HCT116 (cell line): ENCODE data around the gene ORAI1. TPM values are rescaled to one million over a fixed set of nuclear protein-coding genes. Genes with fewer than 3 reads are reported as not detected.

Source experiments
- ATAC-seq: fragments of 200-7000 bp; cut with Tn5 transposase; 2 replicates; pipeline ENCODE4 v1.9.1; 2020; ENCODE audit warnings: mild to moderate bottlenecking, moderate library complexity
- BruUV-seq: library from RNA; stranded (reverse); fragments of 400-500 nt; replicated peaks from 2 replicates; lab custom pipeline; 2021; lab: Mats Ljungman, UMichigan
- CTCF ChIA-PET: fragments of 300-600 bp; sonication (Branson Sonifier 250); formaldehyde crosslinking; loops from one replicate; lab custom pipeline; 2021; ENCODE audit warnings: antibody characterized with exemption; lab: Charles Lee
- POLR2A ChIA-PET: fragments of 300-600, 350-600 bp; sonication (Branson Sonifier 250); formaldehyde crosslinking; loops from one replicate; lab custom pipeline; 2021; ENCODE audit warnings: antibody characterized with exemption; lab: Charles Lee
- RAD21 ChIA-PET, 2 experiments: fragments of 300-600 bp; sonication (Branson Sonifier 250); formaldehyde crosslinking; loops; one replicate each; lab custom pipeline; 2023; ENCODE audit warnings: low total read pairs in 2 of 2; ENCODE audit not compliant: uncharacterized antibody in 2 of 2, unreplicated experiment in 2 of 2, low non-redundant PET in 1 of 2; lab: Charles Lee
- DNase-seq: peaks from one replicate; pipeline ENCODE4 v3.0.0-alpha.2; 2010; ENCODE audit warnings: low read depth, low spot score
- H2AFZ ChIP-seq: fragments of 200-600 bp; shearing (Covaris generic), sonication (generic); 2 replicates; pipeline ENCODE4 v1.6.1; 2017; ENCODE audit warnings: low read depth, mixed run types, mixed read lengths, antibody characterized with exemption, low read length; ENCODE audit not compliant: poor library complexity, severe bottlenecking
- H3K27ac ChIP-seq: 2 replicates; pipeline ENCODE4 v1.5.1; 2012; ENCODE audit warnings: low read depth, low read length
- H3K27me3 ChIP-seq: fragments of 200-600 bp; sonication (generic); 2 replicates; pipeline ENCODE4 v1.6.1; 2016; ENCODE audit warnings: mixed run types, low read length, mixed read lengths; ENCODE audit not compliant: insufficient read depth
- H3K36me3 ChIP-seq, 2 experiments: fragments of 200-500 bp in 1 of 2; fragments of 200-600 bp in 1 of 2; sonication (Bioruptor generic) in 1 of 2; sonication (generic) in 1 of 2; 2 replicates each; pipeline versions ENCODE4 v1.5.1 to v1.6.1; 2014 to 2016; ENCODE audit warnings: low read length in 2 of 2, inconsistent platforms in 1 of 2, mixed read lengths in 1 of 2, mixed run types in 1 of 2; ENCODE audit not compliant: insufficient read depth in 2 of 2, control insufficient read depth in 1 of 2
- H3K4me1 ChIP-seq, 2 experiments: fragments of 200-600 bp in 1 of 2; sonication (generic) in 1 of 2; 2 replicates each; pipeline versions ENCODE4 v1.5.1 to v1.6.1; 2012 to 2017; ENCODE audit warnings: low read length in 2 of 2, inconsistent platforms in 1 of 2, mild to moderate bottlenecking in 1 of 2, mixed read lengths in 1 of 2, mixed run types in 1 of 2, moderate library complexity in 1 of 2; ENCODE audit not compliant: insufficient read depth in 2 of 2, control insufficient read depth in 1 of 2
- H3K4me2 ChIP-seq: fragments of 200-600 bp; sonication (generic); 2 replicates; pipeline ENCODE4 v1.6.1; 2017; ENCODE audit warnings: mixed run types, low read length, mixed read lengths
- H3K4me3 ChIP-seq, 2 experiments: fragments of 200-600 bp in 1 of 2; sonication (generic) in 1 of 2; replicated peaks in 1 of 2; 2 replicates each; pipeline ENCODE4 v1.5.1; 2011 to 2016; ENCODE audit warnings: low read length in 2 of 2, control low read depth in 1 of 2, low read depth in 1 of 2, mild to moderate bottlenecking in 1 of 2, mixed read lengths in 1 of 2, mixed run types in 1 of 2
- H3K79me2 ChIP-seq: fragments of 200-600 bp; sonication (generic); 2 replicates; pipeline ENCODE4 v1.6.1; 2017; ENCODE audit warnings: mild to moderate bottlenecking, mixed run types, low read length, moderate library complexity, mixed read lengths; ENCODE audit not compliant: insufficient read depth
- H3K9ac ChIP-seq: fragments of 200-600 bp; sonication (generic); 2 replicates; pipeline ENCODE4 v1.6.1; 2016; ENCODE audit warnings: low read length, mixed read lengths
- H3K9me2 ChIP-seq: fragments of 200-600 bp; sonication (generic), shearing (Covaris generic); 2 replicates; pipeline ENCODE4 v1.6.1; 2017; ENCODE audit warnings: mixed run types, mild to moderate bottlenecking, moderate library complexity; ENCODE audit not compliant: insufficient read depth
- H3K9me3 ChIP-seq, 2 experiments: fragments of 200-500 bp in 1 of 2; fragments of 200-600 bp in 1 of 2; sonication (Bioruptor generic) in 1 of 2; sonication (generic) in 1 of 2; 2 replicates each; pipeline ENCODE4 v1.6.1; 2014 to 2017; ENCODE audit warnings: low read length in 2 of 2, mixed read lengths in 2 of 2, inconsistent platforms in 1 of 2, low read depth in 1 of 2, mild to moderate bottlenecking in 1 of 2, mixed run types in 1 of 2, moderate library complexity in 1 of 2; ENCODE audit not compliant: control insufficient read depth in 1 of 2, insufficient read depth in 1 of 2
- H4K20me1 ChIP-seq: fragments of 200-600 bp; sonication (generic), shearing (Covaris generic); 2 replicates; pipeline ENCODE4 v1.6.1; 2017; ENCODE audit warnings: mixed run types, mild to moderate bottlenecking, moderate library complexity; ENCODE audit not compliant: insufficient read depth
- ELF1 ChIP-seq: IDR thresholded peaks from 2 replicates; pipeline ENCODE4 v1.6.1; 2012; ENCODE audit warnings: low read depth, borderline replicate concordance
- FOSL1 ChIP-seq: IDR thresholded peaks from 2 replicates; pipeline ENCODE4 v1.6.1; 2012; ENCODE audit warnings: low read depth
- JUND ChIP-seq: IDR thresholded peaks from 2 replicates; pipeline ENCODE4 v1.6.1; 2012
- POLR2A ChIP-seq: IDR thresholded peaks from 2 replicates; pipeline ENCODE4 v1.7.0; 2011; ENCODE audit warnings: borderline replicate concordance; ENCODE audit not compliant: insufficient read depth, insufficient read length; ENCODE audit errors: extremely low read depth
- POLR2AphosphoS5 ChIP-seq: IDR thresholded peaks from 2 replicates; pipeline ENCODE4 v1.6.1; 2011; ENCODE audit warnings: mild to moderate bottlenecking, low read depth, low read length, moderate library complexity
- RAD21 ChIP-seq: IDR thresholded peaks from 2 replicates; pipeline ENCODE4 v1.6.1; 2012; ENCODE audit warnings: low read depth, mild to moderate bottlenecking
- SRF ChIP-seq: IDR thresholded peaks from 2 replicates; pipeline ENCODE4 v1.6.1; 2012; ENCODE audit warnings: low read depth
- TCF7L2 ChIP-seq: IDR thresholded peaks from 2 replicates; pipeline ENCODE4 v1.7.0; 2011; ENCODE audit warnings: borderline replicate concordance, inconsistent platforms; ENCODE audit not compliant: insufficient read depth, insufficient read length; ENCODE audit errors: extremely low read depth
- YY1 ChIP-seq: IDR thresholded peaks from 2 replicates; pipeline ENCODE4 v1.6.1; 2011; ENCODE audit warnings: low read length, low read depth, moderate library complexity, mild to moderate bottlenecking; ENCODE audit not compliant: insufficient replicate concordance; ENCODE audit errors: extremely low read depth
- ZFX ChIP-seq: fragments of 450-650 bp; IDR thresholded peaks from 2 replicates; pipeline ENCODE4 v1.6.1; 2017
- ZNF274 ChIP-seq: fragments of 200-500 bp; sonication (Bioruptor generic); IDR thresholded peaks from 2 replicates; pipeline ENCODE4 v1.6.1; 2014; ENCODE audit warnings: mild to moderate bottlenecking, low read depth, low read length, inconsistent platforms
- intact Hi-C: fragments of 100-400 bp; cut with micrococcal nuclease; formaldehyde crosslinking; loops from 2 replicates; pipeline ENCODE4 v1.10.0; 2022
- total RNA-seq: library from RNA; stranded (reverse); gene quantifications from one replicate; pipeline ENCODE4 v1.2.1, GENCODE V29; 2021; ENCODE audit not compliant: unreplicated experiment
- TF ChIP-seq, protein P1 (sequence below): IDR thresholded peaks from 2 replicates; pipeline ENCODE4 v1.6.1; 2011; ENCODE audit warnings: mild to moderate bottlenecking, low read length, moderate library complexity; ENCODE audit not compliant: insufficient replicate concordance; ENCODE audit errors: extremely low read depth
- TF ChIP-seq, protein P2 (sequence below): IDR thresholded peaks from 2 replicates; pipeline ENCODE4 v1.6.1; 2012
- TF ChIP-seq, protein P3 (sequence below), 3 experiments: fragments of 200-600 bp in 1 of 3; sonication (generic) in 1 of 3; IDR thresholded peaks in 2 of 3; conservative IDR thresholded peaks in 1 of 3; 2 replicates each; pipeline ENCODE4 v1.5.1; 2012 to 2017; ENCODE audit warnings: low read depth in 2 of 3, low read length in 2 of 3, antibody characterized with exemption in 1 of 3, borderline replicate concordance in 1 of 3, control low read depth in 1 of 3, mild to moderate bottlenecking in 1 of 3, mixed read lengths in 1 of 3, mixed run types in 1 of 3, moderate library complexity in 1 of 3; ENCODE audit not compliant: insufficient read depth in 1 of 3
- TF ChIP-seq, protein P4 (sequence below): IDR thresholded peaks from 2 replicates; pipeline ENCODE4 v1.6.1; 2012

The ORAI1 gene
- total RNA-seq, 1 experiment from 2014 or later: 20.2 TPM

DNA sequence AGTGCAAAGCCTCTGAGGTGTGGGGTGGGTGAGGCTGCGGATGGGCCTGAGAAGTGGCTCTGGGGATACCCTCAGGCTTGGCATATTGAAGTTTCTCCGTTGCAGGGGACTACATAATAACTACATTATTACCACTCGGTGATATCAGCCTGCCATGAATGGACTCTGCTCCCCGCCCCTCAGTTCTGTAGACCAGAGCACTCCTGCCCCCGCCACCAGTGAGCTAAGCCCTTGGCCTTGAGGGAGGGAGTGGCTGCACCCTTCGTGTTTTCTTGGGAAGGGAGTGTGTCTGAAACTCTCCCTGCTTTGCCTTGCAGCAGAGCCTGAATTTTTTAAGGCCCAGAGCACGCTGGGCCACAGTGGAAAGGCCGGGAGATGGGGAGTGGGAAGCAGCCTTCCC lies 1.7 kb downstream of the ORAI1 start:
- H3K27me3 ChIP-seq: no peaks in the 10 kb centered on the region
- peak overlapping the region; percentile 95 for H3K9ac ChIP-seq
- ATAC-seq (no peak), DNase-seq (no peak)
- peak overlapping the region; percentile 86 to 87 for H3K4me3 ChIP-seq
- no peak for TF ChIP-seq POLR2AphosphoS5
- no peak for TF ChIP-seq SRF
- TF ChIP-seq, protein P1, sequence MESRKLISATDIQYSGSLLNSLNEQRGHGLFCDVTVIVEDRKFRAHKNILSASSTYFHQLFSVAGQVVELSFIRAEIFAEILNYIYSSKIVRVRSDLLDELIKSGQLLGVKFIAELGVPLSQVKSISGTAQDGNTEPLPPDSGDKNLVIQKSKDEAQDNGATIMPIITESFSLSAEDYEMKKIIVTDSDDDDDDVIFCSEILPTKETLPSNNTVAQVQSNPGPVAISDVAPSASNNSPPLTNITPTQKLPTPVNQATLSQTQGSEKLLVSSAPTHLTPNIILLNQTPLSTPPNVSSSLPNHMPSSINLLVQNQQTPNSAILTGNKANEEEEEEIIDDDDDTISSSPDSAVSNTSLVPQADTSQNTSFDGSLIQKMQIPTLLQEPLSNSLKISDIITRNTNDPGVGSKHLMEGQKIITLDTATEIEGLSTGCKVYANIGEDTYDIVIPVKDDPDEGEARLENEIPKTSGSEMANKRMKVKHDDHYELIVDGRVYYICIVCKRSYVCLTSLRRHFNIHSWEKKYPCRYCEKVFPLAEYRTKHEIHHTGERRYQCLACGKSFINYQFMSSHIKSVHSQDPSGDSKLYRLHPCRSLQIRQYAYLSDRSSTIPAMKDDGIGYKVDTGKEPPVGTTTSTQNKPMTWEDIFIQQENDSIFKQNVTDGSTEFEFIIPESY: no peak
- intact Hi-C loops: loop anchor here (5.0 kb wide), 2 partner anchors 34 to 126 kb away; no protein-coding TSS in a partner anchor
- BruUV-seq: no TSS peak
- peak overlapping the region; percentile 79 for H3K27ac ChIP-seq
- POLR2A ChIA-PET: interaction anchor here (1.3 kb wide), 1 partner anchor 9 kb away, joined by 3 read pairs; no protein-coding TSS in a partner anchor
- no peaks in the 10 kb centered on the region for H3K36me3 ChIP-seq
- H2AFZ ChIP-seq: no peak overlapping the region
- peaks cover 30 to 49% of the 10 kb centered on the region in 2 experiments for H3K4me1 ChIP-seq
- H3K9me3 ChIP-seq: no peaks in the 10 kb centered on the region
- RAD21 ChIA-PET: interaction anchor here in 1 of 2 experiments (0.6 to 2.4 kb wide), 2 partner anchors 76 to 89 kb away, joined by 3 to 10 read pairs; no protein-coding TSS in a partner anchor
- CTCF ChIA-PET: interaction anchor here (4.2 kb wide), 1 partner anchor 75 kb away, joined by 27 read pairs; no protein-coding TSS in a partner anchor
- H3K9me2 ChIP-seq: no peaks in the 10 kb centered on the region
- H3K4me2 ChIP-seq: peak overlapping the region; percentile 96
- H4K20me1 ChIP-seq: no peaks in the 10 kb centered on the region
- peaks cover 56% of the 10 kb centered on the region for H3K79me2 ChIP-seq

DNA sequence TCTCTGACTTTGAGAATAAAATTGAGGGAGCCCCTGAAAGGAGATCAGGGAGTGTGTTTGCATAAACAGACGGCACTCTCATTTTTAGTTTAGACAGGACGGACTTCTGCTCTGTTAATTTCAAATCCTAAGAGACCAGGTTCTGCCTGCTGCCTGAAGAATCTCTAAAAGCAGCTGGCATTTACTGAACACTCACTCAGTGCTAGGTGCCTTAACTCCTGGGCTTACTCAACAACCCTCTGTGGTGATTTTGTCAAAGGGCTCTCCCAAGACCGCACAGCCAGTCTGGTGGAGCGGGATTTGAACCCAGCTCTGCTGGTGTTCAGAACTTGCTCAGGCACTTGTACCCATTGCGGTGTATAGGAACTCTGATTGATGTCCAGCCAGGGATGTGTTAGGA lies 2.2 kb downstream of the ORAI1 start:
- no peak for DNase-seq
- Histone ChIP-seq H3K4me2 (peak overlapping the region; percentile 96), H3K79me2 (peaks cover 59% of the 10 kb centered on the region), H3K9me3 (no peaks in the 10 kb centered on the region), H3K9me2 (no peaks in the 10 kb centered on the region), H3K36me3 (no peaks in the 10 kb centered on the region), H2AFZ (no peak overlapping the region), H3K4me1 (peaks cover 30 to 49% of the 10 kb centered on the region in 2 experiments), H3K27ac (peak overlapping the region; percentile 79), H3K9ac (peak overlapping the region; percentile 95), H4K20me1 (no peaks in the 10 kb centered on the region), H3K27me3 (no peaks in the 10 kb centered on the region), H3K4me3 (peak overlapping the region in 1 of 2 experiments; percentile 87; a peak in 3 of 4 replicates)
- TF ChIP-seq RAD21 (no peak), ELF1 (no peak), POLR2A (no peak), TCF7L2 (no peak), FOSL1 (no peak), YY1 (no peak), JUND (no peak), ZNF274 (no peak), ZFX (no peak)
- TF ChIP-seq, protein P2, sequence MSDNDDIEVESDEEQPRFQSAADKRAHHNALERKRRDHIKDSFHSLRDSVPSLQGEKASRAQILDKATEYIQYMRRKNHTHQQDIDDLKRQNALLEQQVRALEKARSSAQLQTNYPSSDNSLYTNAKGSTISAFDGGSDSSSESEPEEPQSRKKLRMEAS: no peak
- TF ChIP-seq, protein P3, sequence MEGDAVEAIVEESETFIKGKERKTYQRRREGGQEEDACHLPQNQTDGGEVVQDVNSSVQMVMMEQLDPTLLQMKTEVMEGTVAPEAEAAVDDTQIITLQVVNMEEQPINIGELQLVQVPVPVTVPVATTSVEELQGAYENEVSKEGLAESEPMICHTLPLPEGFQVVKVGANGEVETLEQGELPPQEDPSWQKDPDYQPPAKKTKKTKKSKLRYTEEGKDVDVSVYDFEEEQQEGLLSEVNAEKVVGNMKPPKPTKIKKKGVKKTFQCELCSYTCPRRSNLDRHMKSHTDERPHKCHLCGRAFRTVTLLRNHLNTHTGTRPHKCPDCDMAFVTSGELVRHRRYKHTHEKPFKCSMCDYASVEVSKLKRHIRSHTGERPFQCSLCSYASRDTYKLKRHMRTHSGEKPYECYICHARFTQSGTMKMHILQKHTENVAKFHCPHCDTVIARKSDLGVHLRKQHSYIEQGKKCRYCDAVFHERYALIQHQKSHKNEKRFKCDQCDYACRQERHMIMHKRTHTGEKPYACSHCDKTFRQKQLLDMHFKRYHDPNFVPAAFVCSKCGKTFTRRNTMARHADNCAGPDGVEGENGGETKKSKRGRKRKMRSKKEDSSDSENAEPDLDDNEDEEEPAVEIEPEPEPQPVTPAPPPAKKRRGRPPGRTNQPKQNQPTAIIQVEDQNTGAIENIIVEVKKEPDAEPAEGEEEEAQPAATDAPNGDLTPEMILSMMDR (IDR thresholded peaks at IDR 0.05 in 2 of 3, conservative IDR thresholded peaks at IDR 0.05 in 1 of 3; ENCODE audit: borderline replicate concordance in 1 of 3, insufficient read depth in 1 of 3, low read depth in 2 of 3, low read length in 2 of 3): no peak
- TF ChIP-seq, protein P4, sequence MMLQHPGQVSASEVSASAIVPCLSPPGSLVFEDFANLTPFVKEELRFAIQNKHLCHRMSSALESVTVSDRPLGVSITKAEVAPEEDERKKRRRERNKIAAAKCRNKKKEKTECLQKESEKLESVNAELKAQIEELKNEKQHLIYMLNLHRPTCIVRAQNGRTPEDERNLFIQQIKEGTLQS: no peak
- ChIA-PET POLR2A (interaction anchor here (1.2 to 1.3 kb wide), 2 partner anchors 8 to 10 kb away, joined by 3 to 4 read pairs; no protein-coding TSS in a partner anchor), RAD21 (interaction anchor here in 1 of 2 experiments (0.6 kb wide), 1 partner anchor 89 kb away, joined by 3 read pairs; no protein-coding TSS in a partner anchor), CTCF (interaction anchor here (4.2 kb wide), 1 partner anchor 76 kb away, joined by 27 read pairs; no protein-coding TSS in a partner anchor)
- intact Hi-C loops: loop anchor here (5.0 kb wide), 2 partner anchors 34 to 126 kb away; no protein-coding TSS in a partner anchor
- BruUV-seq: no TSS peak
- ATAC-seq: no peak
